ENCODE data around the gene FLNB.

The FLNB gene

DNA sequence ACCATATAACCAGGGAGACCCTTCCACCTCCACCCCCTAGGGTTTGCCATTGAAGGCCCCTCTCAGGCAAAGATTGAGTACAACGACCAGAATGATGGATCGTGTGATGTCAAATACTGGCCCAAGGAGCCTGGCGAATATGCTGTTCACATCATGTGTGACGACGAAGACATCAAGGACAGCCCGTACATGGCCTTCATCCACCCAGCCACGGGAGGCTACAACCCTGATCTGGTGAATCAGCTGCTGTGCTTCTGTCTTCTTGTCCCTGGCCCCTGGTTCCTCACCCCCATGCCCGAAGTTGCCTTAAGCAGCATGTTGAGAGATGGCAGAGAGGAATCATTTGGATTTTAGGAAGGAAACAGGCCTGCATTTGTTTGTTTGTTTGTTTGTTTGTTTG is 98.4 kb downstream of the FLNB start:
- H3K9ac ChIP-seq (ENCODE audit: low read depth, low read length, poor library complexity, severe bottlenecking): no peak overlapping the region

DNA sequence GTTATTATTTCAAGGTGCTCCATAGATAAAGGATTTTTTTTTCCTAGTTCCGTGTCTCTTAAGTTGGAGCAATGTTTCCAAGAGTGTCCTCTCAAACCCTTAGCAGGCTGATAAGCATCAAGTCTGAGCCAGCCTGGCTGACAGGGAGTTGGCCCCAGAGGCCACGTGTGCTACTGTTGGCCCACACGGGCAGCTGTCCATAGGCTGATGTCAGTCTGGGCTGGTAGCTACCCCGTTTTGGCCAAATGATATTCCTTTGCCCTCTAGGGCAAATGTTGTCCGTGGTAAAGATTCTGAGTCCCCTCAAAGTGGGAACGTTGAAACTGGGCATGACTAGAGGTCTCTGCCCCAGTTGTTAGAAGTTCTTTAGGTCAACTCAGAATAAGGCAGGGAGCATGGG is 99.4 kb downstream of the FLNB start:
- Histone ChIP-seq H3K9ac (ENCODE audit: low read depth, low read length, poor library complexity, severe bottlenecking) (no peak overlapping the region), H3K79me2 (ENCODE audit: insufficient read depth, low read length) (no peaks in the 10 kb centered on the region), H3K9me2 (replicated peaks; ENCODE audit: low read depth, low read length) (no peaks in the 10 kb centered on the region), H3K4me1 (ENCODE audit: insufficient read depth, low read length, poor library complexity, severe bottlenecking) (no peaks in the 10 kb centered on the region), H3F3A (ENCODE audit: low read depth) (no peaks in the 10 kb centered on the region), H3K4me3 (ENCODE audit: low read length, poor library complexity, severe bottlenecking) (no peak overlapping the region), H3K27me3 (ENCODE audit: insufficient read depth, low read length, poor library complexity, severe bottlenecking) (no peaks in the 10 kb centered on the region), H2AFZ (ENCODE audit: low read length) (no peak overlapping the region), H3K4me2 (ENCODE audit: low read depth, low read length, poor library complexity, severe bottlenecking) (no peak overlapping the region), H4K20me1 (ENCODE audit: insufficient read depth, low read length, poor library complexity, severe bottlenecking) (no peaks in the 10 kb centered on the region), H3K9me3 (ENCODE audit: insufficient read depth, low read depth, low read length) (no peaks in the 10 kb centered on the region), H3K36me3 (ENCODE audit: insufficient read depth, low read length) (peaks cover 75% of the 10 kb centered on the region; the same call in 1 of the 2 replicates)
- TF ChIP-seq EZH2phosphoT487 (IDR thresholded peaks at IDR 0.05; ENCODE audit: borderline replicate concordance): no peak
- TF ChIP-seq, protein P1, sequence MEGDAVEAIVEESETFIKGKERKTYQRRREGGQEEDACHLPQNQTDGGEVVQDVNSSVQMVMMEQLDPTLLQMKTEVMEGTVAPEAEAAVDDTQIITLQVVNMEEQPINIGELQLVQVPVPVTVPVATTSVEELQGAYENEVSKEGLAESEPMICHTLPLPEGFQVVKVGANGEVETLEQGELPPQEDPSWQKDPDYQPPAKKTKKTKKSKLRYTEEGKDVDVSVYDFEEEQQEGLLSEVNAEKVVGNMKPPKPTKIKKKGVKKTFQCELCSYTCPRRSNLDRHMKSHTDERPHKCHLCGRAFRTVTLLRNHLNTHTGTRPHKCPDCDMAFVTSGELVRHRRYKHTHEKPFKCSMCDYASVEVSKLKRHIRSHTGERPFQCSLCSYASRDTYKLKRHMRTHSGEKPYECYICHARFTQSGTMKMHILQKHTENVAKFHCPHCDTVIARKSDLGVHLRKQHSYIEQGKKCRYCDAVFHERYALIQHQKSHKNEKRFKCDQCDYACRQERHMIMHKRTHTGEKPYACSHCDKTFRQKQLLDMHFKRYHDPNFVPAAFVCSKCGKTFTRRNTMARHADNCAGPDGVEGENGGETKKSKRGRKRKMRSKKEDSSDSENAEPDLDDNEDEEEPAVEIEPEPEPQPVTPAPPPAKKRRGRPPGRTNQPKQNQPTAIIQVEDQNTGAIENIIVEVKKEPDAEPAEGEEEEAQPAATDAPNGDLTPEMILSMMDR (conservative IDR thresholded peaks at IDR 0.05; ENCODE audit: low read length): no peak

More for the DNA sequence above, 98.4 kb downstream of the FLNB start:
- Histone ChIP-seq H3K36me3 (ENCODE audit: insufficient read depth, low read length) (peaks cover 75% of the 10 kb centered on the region; the same call in 1 of the 2 replicates), H3K79me2 (ENCODE audit: insufficient read depth, low read length) (no peaks in the 10 kb centered on the region), H3F3A (ENCODE audit: low read depth) (no peaks in the 10 kb centered on the region), H3K9me2 (replicated peaks; ENCODE audit: low read depth, low read length) (no peaks in the 10 kb centered on the region), H4K20me1 (ENCODE audit: insufficient read depth, low read length, poor library complexity, severe bottlenecking) (no peaks in the 10 kb centered on the region), H2AFZ (ENCODE audit: low read length) (no peak overlapping the region), H3K4me3 (ENCODE audit: low read length, poor library complexity, severe bottlenecking) (no peak overlapping the region), H3K9me3 (ENCODE audit: insufficient read depth, low read depth, low read length) (no peaks in the 10 kb centered on the region), H3K27me3 (ENCODE audit: insufficient read depth, low read length, poor library complexity, severe bottlenecking) (no peaks in the 10 kb centered on the region), H3K4me1 (ENCODE audit: insufficient read depth, low read length, poor library complexity, severe bottlenecking) (no peaks in the 10 kb centered on the region), H3K4me2 (ENCODE audit: low read depth, low read length, poor library complexity, severe bottlenecking) (no peak overlapping the region)
- TF ChIP-seq, protein P1 (conservative IDR thresholded peaks at IDR 0.05; ENCODE audit: low read length): no peak
- no peak for TF ChIP-seq EZH2phosphoT487 (IDR thresholded peaks at IDR 0.05; ENCODE audit: borderline replicate concordance)

DNA sequence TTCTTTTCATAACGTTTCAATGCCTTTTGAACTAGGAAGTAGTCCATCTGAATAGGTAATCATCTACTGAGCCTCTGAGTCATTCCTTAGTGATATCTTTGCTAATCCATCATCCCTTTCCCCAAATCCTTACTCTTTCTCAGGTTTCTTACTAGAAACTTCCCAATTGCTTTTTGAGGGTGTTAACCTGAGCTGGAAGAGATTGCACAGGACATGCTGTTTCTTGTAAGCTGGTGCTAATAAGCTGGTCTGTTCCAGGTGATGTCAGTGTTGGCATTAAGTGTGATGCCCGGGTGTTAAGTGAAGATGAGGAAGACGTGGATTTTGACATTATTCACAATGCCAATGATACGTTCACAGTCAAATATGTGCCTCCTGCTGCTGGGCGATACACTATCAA is 101.5 kb downstream of the FLNB start:
- H3K4me3 ChIP-seq (ENCODE audit: low read length, poor library complexity, severe bottlenecking): no peak overlapping the region
- H3K36me3 ChIP-seq (ENCODE audit: insufficient read depth, low read length): peaks cover 58% of the 10 kb centered on the region; the same call in 1 of the 2 replicates
- H3K79me2 ChIP-seq (ENCODE audit: insufficient read depth, low read length): no peaks in the 10 kb centered on the region
- no peaks in the 10 kb centered on the region for H3K27me3 ChIP-seq (ENCODE audit: insufficient read depth, low read length, poor library complexity, severe bottlenecking)
- no peaks in the 10 kb centered on the region for H4K20me1 ChIP-seq (ENCODE audit: insufficient read depth, low read length, poor library complexity, severe bottlenecking)
- no peaks in the 10 kb centered on the region for H3F3A ChIP-seq (ENCODE audit: low read depth)
- no peak overlapping the region for H3K4me2 ChIP-seq (ENCODE audit: low read depth, low read length, poor library complexity, severe bottlenecking)
- no peak overlapping the region for H3K9ac ChIP-seq (ENCODE audit: low read depth, low read length, poor library complexity, severe bottlenecking)
- H3K9me2 ChIP-seq (replicated peaks; ENCODE audit: low read depth, low read length): no peaks in the 10 kb centered on the region
- no peak for TF ChIP-seq EZH2phosphoT487 (IDR thresholded peaks at IDR 0.05; ENCODE audit: borderline replicate concordance)
- TF ChIP-seq, protein P1 (conservative IDR thresholded peaks at IDR 0.05; ENCODE audit: low read length): no peak
- no peaks in the 10 kb centered on the region for H3K9me3 ChIP-seq (ENCODE audit: insufficient read depth, low read depth, low read length)
- H3K4me1 ChIP-seq (ENCODE audit: insufficient read depth, low read length, poor library complexity, severe bottlenecking): no peaks in the 10 kb centered on the region
- no peak overlapping the region for H2AFZ ChIP-seq (ENCODE audit: low read length)

Measured in Loucy (cell line).